Activated CD4-positive, CD25-positive, alpha-beta regulatory T cell treated with anti-CD3 and anti-CD28 coated beads, Interleukin-2, amount 50 U/mL, for 72 hours (primary cell): Measurements from ENCODE around the gene CEP135.
"Not testable (repeated sequence)": the region's sequence is repeated elsewhere in the genome, so short reads cannot be mapped to it uniquely, and the experiment has no call there.

Experiments used
- DNase-seq: peaks from one replicate; pipeline ENCODE4 v3.0.0; 2021

The CEP135 gene, protein sequence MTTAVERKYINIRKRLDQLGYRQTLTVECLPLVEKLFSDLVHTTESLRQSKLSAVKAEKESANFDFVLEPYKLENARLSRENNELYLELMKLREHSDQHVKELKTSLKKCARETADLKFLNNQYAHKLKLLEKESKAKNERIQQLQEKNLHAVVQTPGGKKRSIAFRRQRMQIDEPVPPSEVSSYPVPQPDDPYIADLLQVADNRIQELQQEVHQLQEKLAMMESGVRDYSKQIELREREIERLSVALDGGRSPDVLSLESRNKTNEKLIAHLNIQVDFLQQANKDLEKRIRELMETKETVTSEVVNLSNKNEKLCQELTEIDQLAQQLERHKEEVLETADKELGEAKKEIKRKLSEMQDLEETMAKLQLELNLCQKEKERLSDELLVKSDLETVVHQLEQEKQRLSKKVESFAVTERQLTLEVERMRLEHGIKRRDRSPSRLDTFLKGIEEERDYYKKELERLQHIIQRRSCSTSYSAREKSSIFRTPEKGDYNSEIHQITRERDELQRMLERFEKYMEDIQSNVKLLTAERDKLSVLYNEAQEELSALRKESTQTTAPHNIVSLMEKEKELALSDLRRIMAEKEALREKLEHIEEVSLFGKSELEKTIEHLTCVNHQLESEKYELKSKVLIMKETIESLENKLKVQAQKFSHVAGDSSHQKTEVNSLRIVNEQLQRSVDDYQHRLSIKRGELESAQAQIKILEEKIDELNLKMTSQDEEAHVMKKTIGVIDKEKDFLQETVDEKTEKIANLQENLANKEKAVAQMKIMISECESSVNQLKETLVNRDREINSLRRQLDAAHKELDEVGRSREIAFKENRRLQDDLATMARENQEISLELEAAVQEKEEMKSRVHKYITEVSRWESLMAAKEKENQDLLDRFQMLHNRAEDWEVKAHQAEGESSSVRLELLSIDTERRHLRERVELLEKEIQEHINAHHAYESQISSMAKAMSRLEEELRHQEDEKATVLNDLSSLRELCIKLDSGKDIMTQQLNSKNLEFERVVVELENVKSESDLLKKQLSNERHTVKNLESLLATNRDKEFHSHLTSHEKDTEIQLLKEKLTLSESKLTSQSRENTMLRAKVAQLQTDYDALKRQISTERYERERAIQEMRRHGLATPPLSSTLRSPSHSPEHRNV

DNA sequence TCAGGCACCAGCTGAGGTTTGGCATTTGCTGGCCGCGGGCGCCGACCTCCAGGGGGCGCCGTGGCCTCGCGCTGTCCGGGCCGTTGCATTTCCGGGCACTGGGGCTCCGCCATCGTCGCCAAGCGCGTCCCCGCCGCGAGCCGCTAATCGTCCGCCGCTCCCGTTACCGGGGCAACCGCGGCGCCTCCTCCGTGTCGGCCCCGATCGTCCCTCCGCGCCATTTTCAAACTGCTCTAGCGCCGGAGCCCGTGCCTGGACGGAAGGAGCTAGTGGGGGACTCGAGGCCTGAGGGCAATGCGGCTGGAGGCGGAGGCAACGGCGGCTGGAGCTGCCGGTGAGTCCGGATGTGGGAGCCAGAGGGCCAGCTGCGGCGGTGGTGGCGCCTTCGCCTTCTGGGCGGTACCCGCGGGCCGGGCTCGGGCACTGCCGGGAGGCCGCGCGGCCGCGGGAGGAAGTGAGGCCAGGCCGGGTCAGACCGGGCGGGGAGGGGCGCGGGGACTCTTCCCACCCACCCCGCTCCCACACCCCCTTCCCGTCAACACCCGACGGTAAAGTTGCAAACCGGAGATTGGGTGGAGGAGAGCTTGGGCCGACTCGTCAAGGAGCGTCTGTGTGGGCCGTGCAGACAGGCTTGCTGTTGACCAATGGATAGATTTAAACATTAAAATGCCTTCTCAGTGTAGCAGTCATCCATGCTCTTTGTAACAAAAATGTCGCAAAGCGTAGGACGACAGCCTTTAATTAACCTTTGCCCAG is at the start of gene CEP135:
Gene CEP135 (plus strand): TSS at position 220 of the 756 bp plus-strand sequence. CDS start 3,186 bp downstream, outside the sequence.
- DNase-seq, result peak; percentile 95

DNA sequence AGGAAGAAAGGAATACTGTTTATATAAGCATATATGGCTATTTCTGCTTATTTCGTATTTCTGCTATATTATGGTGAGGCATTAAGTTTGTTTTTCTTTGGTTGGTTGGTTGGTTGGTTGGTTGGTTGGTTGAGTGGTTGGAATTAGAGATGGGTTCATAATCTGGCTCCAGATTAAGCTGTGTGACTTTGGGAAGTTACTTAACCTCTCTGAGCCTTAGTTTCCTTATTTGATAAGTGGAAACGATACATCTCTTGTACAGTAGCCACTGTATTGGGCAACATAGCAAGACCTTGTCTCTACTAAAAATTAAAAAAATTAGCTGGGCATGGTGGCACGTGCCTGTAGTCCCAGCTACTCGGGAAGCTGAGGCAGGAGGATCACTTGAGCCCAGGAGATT is 46.1 kb upstream of the CEP135 start:
- DNase-seq, result no peak

DNA sequence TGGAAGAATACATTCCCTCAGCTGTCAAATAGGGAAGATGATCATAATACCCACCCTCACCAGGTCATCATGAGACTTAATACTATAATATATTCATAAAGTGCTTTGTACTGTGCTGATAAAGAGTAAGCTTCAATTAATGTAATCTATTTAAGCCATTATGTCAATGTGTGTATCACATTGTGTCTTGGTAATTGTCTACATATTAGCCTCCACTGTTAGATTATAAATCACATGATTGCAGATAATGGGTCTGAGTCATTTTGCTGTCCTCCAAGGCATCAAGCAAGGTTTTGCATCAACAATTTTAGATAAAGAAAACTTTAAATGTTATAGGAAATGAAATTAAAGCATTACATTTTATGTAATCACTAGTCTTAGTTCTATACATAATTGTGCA is 45.2 kb upstream of the CEP135 start:
- DNase-seq, result no peak

DNA sequence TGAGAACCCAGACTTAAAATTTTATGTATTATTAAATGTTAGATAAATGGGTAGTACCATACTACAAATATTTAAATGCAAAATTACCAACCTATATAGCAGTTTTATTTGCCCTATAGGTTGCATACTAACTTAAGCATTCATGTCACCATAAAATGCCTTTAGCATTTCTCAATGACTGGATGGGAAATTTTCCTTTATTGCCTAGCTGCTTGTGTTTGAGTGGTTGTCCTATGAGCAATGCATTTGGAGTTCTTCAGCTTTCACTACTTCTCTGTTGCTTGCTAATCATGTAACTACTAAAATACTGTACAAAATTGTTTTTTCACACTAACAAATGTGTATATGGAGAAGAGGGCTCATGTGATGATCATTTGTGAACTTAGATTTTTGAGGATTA is 44.2 kb upstream of the CEP135 start:
- DNase-seq, result no peak

DNA sequence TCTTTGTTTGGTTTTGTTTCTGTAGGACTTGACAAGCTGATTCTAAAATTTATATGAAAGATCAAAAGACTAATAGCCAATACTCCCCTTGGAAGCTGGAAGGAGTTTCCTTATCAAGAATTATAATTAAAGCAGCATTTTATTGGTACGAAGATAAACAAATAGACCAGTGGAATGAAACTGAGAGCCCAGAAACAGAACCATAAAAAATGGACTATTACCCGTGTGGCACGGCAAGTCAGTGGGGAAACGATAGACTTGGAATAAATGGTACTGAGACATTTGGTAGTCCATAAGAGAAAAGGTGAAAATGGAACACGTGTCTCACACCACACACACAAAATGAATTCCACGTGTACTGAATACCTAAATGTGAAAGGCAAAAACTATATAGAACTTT is 42.4 kb upstream of the CEP135 start:
- no peak for DNase-seq

DNA sequence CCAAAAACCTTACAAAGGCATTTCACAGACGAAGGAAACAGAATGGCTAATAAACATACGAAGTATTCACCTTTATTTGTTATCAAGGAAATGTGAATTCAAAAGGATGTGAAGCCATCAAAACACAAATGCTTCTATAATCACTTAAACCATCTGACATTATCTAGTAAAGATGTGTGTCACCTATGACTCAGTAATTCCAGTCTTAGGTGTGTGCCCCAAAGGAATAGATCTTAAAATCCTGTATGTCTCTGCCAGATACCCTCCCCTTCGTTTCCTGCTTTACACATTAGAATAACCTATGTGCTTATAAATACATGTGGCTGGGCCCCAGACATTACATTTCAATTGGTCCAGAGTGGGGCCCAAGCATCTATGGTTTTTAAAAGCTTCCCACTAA is 41.8 kb upstream of the CEP135 start:
- DNase-seq, result no peak

DNA sequence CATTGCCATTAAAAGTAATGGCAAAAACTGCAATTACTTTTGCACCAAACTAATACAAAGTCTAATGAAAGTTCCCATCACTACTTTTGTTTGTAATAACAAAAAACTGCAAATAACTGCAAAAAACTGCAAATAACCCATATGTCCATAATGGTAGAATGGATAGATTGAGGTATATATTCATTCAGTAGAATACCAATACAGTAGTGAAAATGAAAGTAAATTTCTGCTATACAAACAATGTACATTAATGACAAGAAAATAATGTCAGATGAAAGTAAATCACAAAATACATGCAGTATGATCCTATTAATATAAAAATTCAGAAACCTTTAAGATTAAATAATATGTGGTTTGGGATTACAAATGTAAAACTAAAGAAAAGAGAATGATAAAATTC is 41.3 kb upstream of the CEP135 start:
- DNase-seq, result no peak

DNA sequence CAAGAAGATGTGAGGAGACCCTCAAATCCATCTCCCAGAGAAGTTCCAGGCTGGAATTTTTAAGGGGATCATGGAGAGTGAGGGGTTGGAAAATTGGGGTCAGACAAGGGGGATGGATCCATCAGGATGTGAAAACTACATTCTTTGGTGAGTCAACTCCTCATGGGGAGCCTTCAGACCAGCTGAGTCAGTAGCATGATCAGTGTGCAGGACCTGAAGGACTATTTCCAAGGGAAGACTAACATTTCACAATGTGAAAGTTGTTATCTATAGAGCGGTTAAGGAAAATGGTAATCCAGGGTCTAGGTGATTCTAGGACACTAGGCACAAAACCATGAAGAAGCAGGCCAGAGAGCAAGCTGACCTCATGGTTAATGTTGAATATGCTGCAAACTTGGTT is 38.6 kb upstream of the CEP135 start:
- DNase-seq, result no peak

DNA sequence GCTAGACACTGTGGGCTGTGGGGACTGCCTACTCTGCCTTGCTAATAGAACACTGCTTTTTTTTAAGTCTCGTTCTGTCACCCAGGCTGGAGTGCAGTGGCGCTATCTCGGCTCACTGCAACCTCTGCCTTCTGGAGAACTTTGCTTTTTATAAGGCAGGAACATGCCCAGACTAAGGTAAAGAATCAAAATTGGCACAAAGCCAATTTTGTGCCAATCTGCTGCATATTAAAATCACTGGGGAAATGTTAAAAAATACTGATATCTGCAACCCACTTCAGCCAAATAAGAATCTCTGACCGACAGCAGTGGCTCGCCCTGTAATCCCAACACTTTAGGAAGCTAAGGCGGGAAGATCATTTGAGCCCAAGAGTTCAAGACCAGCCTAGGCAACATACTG is 36.5 kb upstream of the CEP135 start:
- DNase-seq, result no peak

DNA sequence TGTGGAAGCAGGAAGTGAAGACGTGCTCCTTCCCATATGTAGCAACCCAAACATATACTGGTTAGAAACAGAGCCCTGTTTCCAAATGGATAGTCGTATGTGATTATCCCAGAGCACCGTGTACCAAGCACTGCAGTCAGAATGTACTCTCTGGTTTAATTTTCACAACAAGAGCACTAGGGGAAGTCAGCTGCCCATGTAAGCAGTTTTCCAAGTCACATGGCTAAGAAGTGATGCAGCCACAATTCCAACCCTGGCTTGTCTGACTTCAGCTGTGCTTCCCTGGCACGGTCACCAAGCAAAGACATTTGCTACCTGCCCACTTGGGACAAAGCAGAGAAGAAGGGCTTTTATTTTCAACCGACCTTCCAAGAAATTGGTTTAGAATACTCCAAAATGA is 28.2 kb upstream of the CEP135 start:
- no peak for DNase-seq

DNA sequence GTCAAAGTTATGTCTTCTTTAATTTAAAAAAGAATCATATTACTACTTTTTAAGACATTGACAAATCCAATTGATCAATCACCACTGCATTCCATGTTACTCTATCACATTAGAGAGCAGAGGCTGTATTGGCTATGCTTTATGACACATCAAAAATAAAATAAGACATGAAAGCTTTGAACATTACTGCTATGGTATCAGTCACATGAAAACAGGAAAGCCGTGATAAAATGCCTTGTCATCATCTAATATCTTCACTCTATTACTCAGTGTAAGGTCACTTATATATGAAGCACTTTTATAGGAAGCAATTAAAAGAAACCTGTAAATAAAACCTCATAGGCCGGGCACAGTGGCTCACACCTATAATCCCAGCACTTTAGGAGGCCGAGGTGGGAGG is 27.7 kb upstream of the CEP135 start:
- no peak for DNase-seq

DNA sequence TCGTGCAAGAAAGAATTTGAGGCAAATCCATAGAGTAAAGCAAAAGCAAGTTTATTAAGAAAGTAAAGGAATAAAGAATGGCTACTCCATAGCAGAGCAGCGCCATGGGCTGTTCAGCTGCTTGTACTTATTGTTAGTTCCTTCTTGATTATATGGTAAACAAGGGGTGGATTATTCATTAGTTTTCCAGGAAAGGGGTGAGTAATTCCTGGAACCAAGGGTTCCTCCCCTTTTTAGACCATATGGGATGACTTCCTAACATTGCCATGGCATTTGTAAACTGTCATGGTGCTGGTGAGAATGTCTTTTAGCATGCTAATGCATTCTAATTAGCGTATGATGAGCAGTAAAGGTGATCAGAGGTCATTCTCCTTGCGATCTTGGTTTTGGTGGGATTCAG is 23.5 kb upstream of the CEP135 start:
- DNase-seq, result no peak

DNA sequence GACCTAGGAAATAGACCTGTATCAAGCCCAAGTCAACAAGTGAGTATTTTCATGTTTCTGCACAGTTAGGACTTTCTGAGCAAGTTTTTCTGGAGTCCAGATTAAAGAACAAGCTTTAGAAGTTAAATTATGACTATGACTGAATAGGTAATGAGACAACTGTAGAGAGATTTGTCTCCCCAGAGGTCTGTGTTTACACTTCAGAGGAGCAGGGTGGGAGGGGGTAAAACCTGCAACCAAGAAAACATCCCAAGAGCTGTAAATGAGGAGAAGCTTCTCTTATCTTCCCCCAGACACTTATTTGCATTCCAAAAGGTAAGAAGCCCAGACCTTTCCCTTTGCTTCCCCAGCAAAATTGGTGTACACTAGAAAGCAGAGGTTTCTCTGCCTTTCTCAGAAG is 22.1 kb upstream of the CEP135 start:
- no peak for DNase-seq

DNA sequence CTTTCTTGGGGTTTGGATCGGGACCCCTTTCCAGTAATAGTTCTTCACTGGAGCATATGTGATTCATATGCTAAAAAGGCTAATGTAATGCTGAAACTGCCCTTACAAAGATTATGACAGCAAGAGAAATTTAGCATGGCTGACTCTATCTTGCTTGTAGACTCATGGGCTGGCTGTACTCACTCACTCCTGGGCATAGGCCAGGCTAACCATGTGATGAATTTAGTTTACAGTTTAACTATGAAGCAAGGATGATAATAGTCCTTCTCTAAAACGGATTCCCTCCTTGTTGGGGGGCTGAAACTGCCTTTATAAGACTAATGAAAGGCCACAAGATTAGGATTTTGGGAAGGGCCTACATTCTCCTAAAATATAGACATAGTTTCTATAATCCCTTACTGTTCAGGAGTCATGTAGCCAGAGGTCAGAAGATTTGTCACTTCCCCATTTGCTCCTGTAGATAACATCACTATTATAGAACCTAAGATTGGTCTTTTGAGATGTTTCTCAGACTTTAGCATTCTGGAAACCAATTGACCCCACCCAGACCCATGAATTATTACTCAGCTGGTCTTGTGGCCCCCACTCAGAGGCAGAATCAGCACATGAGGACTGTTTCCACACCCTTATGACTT is 20.8 kb upstream of the CEP135 start:
- no peak for DNase-seq

DNA sequence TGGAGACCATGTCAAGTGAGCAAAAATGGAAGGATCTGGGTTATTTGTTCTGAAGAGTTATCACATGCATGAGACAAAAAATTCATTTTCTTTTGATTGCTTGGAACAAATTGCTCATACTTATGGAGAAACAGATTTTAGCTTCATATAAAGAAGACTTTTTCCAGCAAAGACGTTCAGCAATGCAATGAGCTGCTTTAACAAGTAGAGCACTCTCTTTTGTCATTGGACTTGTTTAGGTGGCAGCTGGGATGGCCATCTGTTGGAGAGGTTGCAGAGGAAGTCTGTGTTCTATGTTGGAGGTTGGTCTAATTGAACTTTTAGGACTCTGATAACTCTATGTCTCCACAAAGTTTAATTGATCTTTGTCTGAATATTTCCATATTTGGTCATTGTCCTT is 19.9 kb upstream of the CEP135 start:
- no peak for DNase-seq

DNA sequence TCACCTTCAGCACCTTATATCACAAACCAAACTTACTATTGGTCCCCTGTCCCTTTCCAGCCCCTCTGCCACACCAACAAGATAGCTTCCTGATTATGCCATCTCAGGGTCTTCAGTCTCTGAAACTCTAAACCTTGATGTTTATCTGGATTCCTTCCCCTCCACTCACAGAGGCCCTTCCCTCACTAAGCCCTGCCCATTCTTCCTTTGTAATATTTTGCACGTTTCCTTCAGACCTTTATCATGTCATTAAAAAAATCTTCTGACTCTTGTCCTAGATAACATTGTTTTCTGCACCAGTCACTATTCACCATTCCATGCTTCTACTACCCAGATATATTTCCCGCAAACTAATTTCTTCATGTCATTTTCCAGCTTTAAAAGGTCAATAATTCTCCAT is 17.7 kb upstream of the CEP135 start:
- DNase-seq, result no peak

DNA sequence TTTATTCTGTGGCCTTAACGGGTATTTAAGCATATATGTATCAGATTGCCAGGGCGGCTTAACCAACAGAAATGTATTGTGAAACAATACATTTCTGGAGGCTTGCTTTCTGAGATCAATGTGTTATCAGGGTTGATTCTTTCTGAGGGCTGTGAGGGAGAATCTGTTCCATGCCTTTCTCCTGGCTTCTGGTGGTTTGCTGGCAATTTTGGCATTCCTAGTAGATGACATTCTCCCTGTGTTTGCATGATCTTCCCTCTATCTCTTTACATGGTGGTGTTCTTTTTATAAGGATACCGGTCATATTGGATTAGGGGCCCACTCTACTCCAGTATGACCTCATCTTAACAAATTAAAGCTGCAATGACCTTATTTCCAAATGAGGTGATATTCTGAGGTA is 16.9 kb upstream of the CEP135 start:
- no peak for DNase-seq

DNA sequence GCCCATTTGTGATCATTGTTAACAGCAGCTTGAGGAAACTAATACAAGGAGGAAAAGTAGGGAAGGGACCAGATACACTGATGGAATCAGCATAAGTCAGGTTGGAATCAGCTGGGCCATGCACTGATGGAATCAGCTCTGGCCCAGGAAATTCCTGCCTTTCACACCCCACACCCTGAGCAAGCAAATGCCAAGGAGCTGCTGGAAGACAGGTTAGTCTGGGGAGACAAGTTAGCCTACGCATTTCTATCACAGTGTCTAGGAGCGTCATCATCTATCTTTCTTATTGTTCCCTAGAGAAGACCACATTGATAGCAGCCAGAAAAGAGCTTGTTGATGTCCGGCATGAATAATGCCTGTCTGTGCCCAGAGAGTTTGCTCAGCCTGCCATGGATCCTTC is 16.2 kb upstream of the CEP135 start:
- DNase-seq, result no peak

DNA sequence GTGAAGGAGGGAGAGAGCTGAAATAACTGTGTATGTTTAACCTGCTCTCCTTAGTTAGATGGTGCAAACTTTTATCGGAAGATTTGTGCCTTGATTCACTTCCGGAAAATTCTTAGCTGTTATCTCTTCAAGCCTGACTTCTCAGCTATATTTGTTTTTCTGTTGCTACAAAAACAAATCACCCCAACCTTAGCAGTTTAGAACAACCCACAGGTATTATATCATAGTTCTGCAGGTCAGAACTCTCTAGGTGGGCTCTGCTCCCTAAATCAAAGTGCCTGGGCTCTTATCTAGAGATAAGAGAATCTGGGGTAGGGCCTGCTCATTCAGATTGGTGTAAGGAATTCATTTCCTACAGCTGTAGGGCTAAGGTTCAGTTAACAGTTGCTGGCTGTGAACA is 15.1 kb upstream of the CEP135 start:
- DNase-seq, result no peak

DNA sequence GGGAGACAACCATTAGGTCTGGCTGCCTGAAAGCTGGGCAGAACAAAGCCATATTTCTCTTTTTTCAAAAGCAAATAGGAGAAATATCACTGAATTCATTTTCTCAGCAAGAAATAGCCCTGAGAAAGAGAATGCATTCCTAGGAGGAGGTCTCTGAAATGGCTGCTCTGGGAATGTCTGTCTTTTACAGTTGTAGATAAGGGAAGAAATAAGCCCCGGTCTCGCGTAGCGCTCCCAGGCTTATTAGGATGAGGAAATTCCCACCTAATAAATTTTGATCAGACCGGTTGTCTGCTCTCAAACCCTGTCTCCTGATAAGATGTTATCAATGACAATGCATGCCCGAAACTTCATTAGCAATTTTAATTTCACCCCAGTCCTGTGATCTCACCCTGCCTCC is 12.8 kb upstream of the CEP135 start:
- DNase-seq, result not testable (repeated sequence)

DNA sequence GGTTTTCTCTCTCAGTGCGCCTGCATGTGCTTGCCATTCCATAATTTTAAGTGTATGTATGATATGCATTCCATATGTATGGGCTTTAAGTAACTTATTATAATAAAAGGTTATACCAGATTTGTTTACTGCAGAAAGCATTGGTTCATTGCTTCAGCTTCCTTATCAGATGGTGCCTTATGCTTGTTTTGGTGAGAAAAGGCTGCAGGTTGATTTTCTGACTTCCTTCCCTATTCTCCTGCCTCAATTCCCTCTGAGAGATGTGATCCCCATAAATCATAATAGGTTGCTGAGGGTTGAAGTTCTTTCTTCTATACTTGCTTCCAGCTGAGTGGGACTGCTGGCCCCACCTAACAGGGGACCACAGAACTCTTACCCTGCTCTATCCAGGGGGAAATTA is 10.3 kb upstream of the CEP135 start:
- DNase-seq, result no peak

DNA sequence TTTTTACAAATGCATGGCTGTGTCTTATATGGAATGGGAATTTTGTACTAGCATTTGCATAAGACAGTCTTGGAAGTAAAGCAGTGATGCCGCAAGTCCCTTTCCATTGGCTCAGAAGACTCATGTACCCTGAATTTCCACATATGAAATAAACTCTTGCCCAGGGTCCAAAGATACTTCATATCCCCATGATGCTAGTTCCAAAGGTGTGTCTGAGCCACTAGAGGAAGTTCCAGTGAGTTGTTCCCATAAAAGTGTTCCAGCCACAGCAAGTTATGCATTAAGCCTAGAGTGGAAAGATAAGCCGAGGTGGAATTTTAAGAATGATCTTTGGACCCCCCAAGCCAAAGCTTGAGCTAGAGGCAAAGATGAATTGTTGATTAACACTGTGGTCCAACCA is 9.3 kb upstream of the CEP135 start:
- no peak for DNase-seq
